Astrocyte (in vitro differentiated cells and primary cell): ENCODE data around the gene GALNT2. TPM values are rescaled to one million over a fixed set of nuclear protein-coding genes. Genes with fewer than 3 reads are reported as not detected.
A peak's percentile ranks its signal among the peaks of the same experiment; 100 is the strongest.

Experiments used
- DNase-seq: peaks from one replicate; pipeline ENCODE4 v3.0.0-alpha.2; 2010; ENCODE audit warnings: low read depth
- FAIRE-seq: peaks from 2 replicates; lab custom pipeline; 2011; peaks lifted over from hg19 to GRCh38; lab: Jason Lieb, UNC
- H2AFZ ChIP-seq: 2 replicates; pipeline ENCODE4 v1.6.0; 2012; ENCODE audit warnings: low read depth, low read length, inconsistent platforms
- H3K27ac ChIP-seq: 2 replicates; pipeline ENCODE4 v1.5.1; 2011; ENCODE audit warnings: low read depth, low read length, inconsistent platforms
- H3K27me3 ChIP-seq: 2 replicates; pipeline ENCODE4 v1.6.0; 2011; ENCODE audit warnings: low read length, inconsistent platforms; ENCODE audit not compliant: insufficient read depth
- H3K36me3 ChIP-seq: 2 replicates; pipeline ENCODE4 v1.5.1; 2011; ENCODE audit warnings: low read length, inconsistent platforms; ENCODE audit not compliant: insufficient read depth
- H3K4me1 ChIP-seq: 2 replicates; pipeline ENCODE4 v1.5.1; 2011; ENCODE audit warnings: low read length, inconsistent platforms; ENCODE audit not compliant: insufficient read depth
- H3K4me2 ChIP-seq: 2 replicates; pipeline ENCODE4 v1.6.0; 2012; ENCODE audit warnings: low read length, inconsistent platforms
- H3K4me3 ChIP-seq: 2 replicates; pipeline ENCODE4 v1.5.1; 2011; ENCODE audit warnings: low read depth, mild to moderate bottlenecking, low read length, inconsistent platforms; ENCODE audit not compliant: insufficient read depth
- H3K79me2 ChIP-seq: 2 replicates; pipeline ENCODE4 v1.6.0; 2012; ENCODE audit warnings: mild to moderate bottlenecking, low read length, inconsistent platforms; ENCODE audit not compliant: insufficient read depth
- H3K9ac ChIP-seq: 2 replicates; pipeline ENCODE4 v1.6.0; 2012; ENCODE audit warnings: mild to moderate bottlenecking, low read length, inconsistent platforms
- H3K9me3 ChIP-seq: 2 replicates; pipeline ENCODE4 v1.5.1; 2012; ENCODE audit warnings: low read depth, mild to moderate bottlenecking, low read length, inconsistent platforms; ENCODE audit not compliant: insufficient read depth
- H4K20me1 ChIP-seq: 2 replicates; pipeline ENCODE4 v1.6.0; 2012; ENCODE audit warnings: low read length, inconsistent platforms; ENCODE audit not compliant: insufficient read depth
- H3K27ac Mint-ChIP-seq: one replicate; pipeline ENCODE4 v1.8.0; 2021; ENCODE audit warnings: mild to moderate bottlenecking, mixed read lengths; ENCODE audit not compliant: unreplicated experiment
- H3K27me3 Mint-ChIP-seq: one replicate; pipeline ENCODE4 v1.8.0; 2021; ENCODE audit warnings: low read depth, mixed read lengths; ENCODE audit not compliant: unreplicated experiment
- H3K36me3 Mint-ChIP-seq: one replicate; pipeline ENCODE4 v1.8.0; 2021; ENCODE audit warnings: low read depth, mixed read lengths; ENCODE audit not compliant: unreplicated experiment
- H3K4me1 Mint-ChIP-seq: one replicate; pipeline ENCODE4 v1.8.0; 2021; ENCODE audit warnings: low read depth, mixed read lengths; ENCODE audit not compliant: unreplicated experiment
- H3K4me3 Mint-ChIP-seq: one replicate; pipeline ENCODE4 v1.8.0; 2021; ENCODE audit warnings: mild to moderate bottlenecking, moderate library complexity, mixed read lengths; ENCODE audit not compliant: unreplicated experiment
- H3K9me3 Mint-ChIP-seq: one replicate; pipeline ENCODE4 v1.8.0; 2021; ENCODE audit warnings: mild to moderate bottlenecking, mixed read lengths; ENCODE audit not compliant: unreplicated experiment
- EZH2 ChIP-seq: IDR thresholded peaks from 2 replicates; pipeline ENCODE4 v1.6.1; 2012; ENCODE audit warnings: mild to moderate bottlenecking, low read length, inconsistent platforms; ENCODE audit not compliant: insufficient read depth
- total RNA-seq: library from RNA; stranded (reverse); gene quantifications from 2 replicates; pipeline ENCODE4 v1.2.1, GENCODE V29; 2021
- TF ChIP-seq, protein P1 (sequence below): IDR thresholded peaks from 2 replicates; pipeline ENCODE4 v1.5.1; 2011; ENCODE audit warnings: low read depth, mild to moderate bottlenecking, inconsistent platforms, low read length, moderate library complexity; ENCODE audit not compliant: insufficient read depth

Gene GALNT2
- total RNA-seq, 1 donor from 2014 or later: 507 TPM

GRCh38 chr1:230132758-230133157 is 65.7 kb downstream of the GALNT2 start:
- H3K36me3 Mint-ChIP-seq: peaks cover 18% of the 10 kb centered on the region
- no peak overlapping the region for H3K4me2 ChIP-seq
- peaks cover 13% of the 10 kb centered on the region for H3K4me1 ChIP-seq
- no peaks in the 10 kb centered on the region for H3K36me3 ChIP-seq
- H2AFZ ChIP-seq: no peak overlapping the region
- H3K4me3 ChIP-seq: no peak overlapping the region
- H3K9me3 ChIP-seq: no peaks in the 10 kb centered on the region
- peaks cover 76% of the 10 kb centered on the region for H3K4me1 Mint-ChIP-seq
- FAIRE-seq (no peak), DNase-seq (no peak)
- H3K4me3 Mint-ChIP-seq: no peak overlapping the region
- H3K27me3 Mint-ChIP-seq: no peaks in the 10 kb centered on the region
- H3K27ac Mint-ChIP-seq: no peak overlapping the region
- H3K9ac ChIP-seq: no peak overlapping the region
- H3K27me3 ChIP-seq: no peaks in the 10 kb centered on the region
- H3K9me3 Mint-ChIP-seq: no peaks in the 10 kb centered on the region
- TF ChIP-seq EZH2: no peak
- TF ChIP-seq, protein P1, sequence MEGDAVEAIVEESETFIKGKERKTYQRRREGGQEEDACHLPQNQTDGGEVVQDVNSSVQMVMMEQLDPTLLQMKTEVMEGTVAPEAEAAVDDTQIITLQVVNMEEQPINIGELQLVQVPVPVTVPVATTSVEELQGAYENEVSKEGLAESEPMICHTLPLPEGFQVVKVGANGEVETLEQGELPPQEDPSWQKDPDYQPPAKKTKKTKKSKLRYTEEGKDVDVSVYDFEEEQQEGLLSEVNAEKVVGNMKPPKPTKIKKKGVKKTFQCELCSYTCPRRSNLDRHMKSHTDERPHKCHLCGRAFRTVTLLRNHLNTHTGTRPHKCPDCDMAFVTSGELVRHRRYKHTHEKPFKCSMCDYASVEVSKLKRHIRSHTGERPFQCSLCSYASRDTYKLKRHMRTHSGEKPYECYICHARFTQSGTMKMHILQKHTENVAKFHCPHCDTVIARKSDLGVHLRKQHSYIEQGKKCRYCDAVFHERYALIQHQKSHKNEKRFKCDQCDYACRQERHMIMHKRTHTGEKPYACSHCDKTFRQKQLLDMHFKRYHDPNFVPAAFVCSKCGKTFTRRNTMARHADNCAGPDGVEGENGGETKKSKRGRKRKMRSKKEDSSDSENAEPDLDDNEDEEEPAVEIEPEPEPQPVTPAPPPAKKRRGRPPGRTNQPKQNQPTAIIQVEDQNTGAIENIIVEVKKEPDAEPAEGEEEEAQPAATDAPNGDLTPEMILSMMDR: no peak
- H3K27ac ChIP-seq: no peak overlapping the region
- peaks cover 90% of the 10 kb centered on the region for H4K20me1 ChIP-seq
- H3K79me2 ChIP-seq: peaks cover 94% of the 10 kb centered on the region

- no peak for FAIRE-seq
- Histone ChIP-seq H3K9ac (no peak overlapping the region), H3K27me3 (no peaks in the 10 kb centered on the region), H3K4me1 (peaks cover 27% of the 10 kb centered on the region), H3K79me2 (peaks cover 91% of the 10 kb centered on the region), H3K9me3 (no peaks in the 10 kb centered on the region), H3K4me3 (no peak overlapping the region), H4K20me1 (peaks cover 88% of the 10 kb centered on the region), H3K36me3 (no peaks in the 10 kb centered on the region), H3K4me2 (no peak overlapping the region), H3K27ac (no peak overlapping the region), H2AFZ (no peak overlapping the region)
- peaks cover 13% of the 10 kb centered on the region for H3K36me3 Mint-ChIP-seq
- H3K4me3 Mint-ChIP-seq: no peak overlapping the region
- no peak overlapping the region for H3K27ac Mint-ChIP-seq
- DNase-seq: no peak
- H3K9me3 Mint-ChIP-seq: no peaks in the 10 kb centered on the region
- no peak for TF ChIP-seq EZH2
- TF ChIP-seq, protein P1: no peak
- H3K4me1 Mint-ChIP-seq: peaks cover 74% of the 10 kb centered on the region
- H3K27me3 Mint-ChIP-seq: no peaks in the 10 kb centered on the region
These were observed 68.7 kb downstream of the GALNT2 start for GRCh38 chr1:230135726-230136125.

- no peak for FAIRE-seq
- Mint-ChIP-seq H3K9me3 (no peaks in the 10 kb centered on the region), H3K36me3 (peaks cover 11% of the 10 kb centered on the region), H3K4me3 (no peak overlapping the region), H3K4me1 (peaks cover 78% of the 10 kb centered on the region), H3K27ac (peak overlapping the region; percentile 30), H3K27me3 (no peaks in the 10 kb centered on the region)
- Histone ChIP-seq H3K36me3 (no peaks in the 10 kb centered on the region), H3K27ac (no peak overlapping the region), H3K27me3 (no peaks in the 10 kb centered on the region), H3K4me1 (peaks cover 34% of the 10 kb centered on the region), H3K4me3 (no peak overlapping the region), H2AFZ (no peak overlapping the region), H3K9ac (peak overlapping the region; percentile 16), H3K9me3 (no peaks in the 10 kb centered on the region), H3K4me2 (peak overlapping the region; percentile 34), H3K79me2 (peaks cover 89% of the 10 kb centered on the region), H4K20me1 (peaks cover 89% of the 10 kb centered on the region)
- TF ChIP-seq, protein P1: no peak
- no peak for TF ChIP-seq EZH2
- DNase-seq: no peak
These were observed 69.7 kb downstream of the GALNT2 start for GRCh38 chr1:230136453-230137336.
